ENCODE data around the gene CCDC127. TPM values are rescaled to one million over a fixed set of nuclear protein-coding genes. Genes with fewer than 3 reads are reported as not detected.

Gene CCDC127
- total RNA-seq, 2 donors from 2014 or later: 8.4 to 9.7 TPM

- Histone ChIP-seq H3K27me3 (ENCODE audit: control insufficient read depth, insufficient read depth, low read length, poor library complexity, severe bottlenecking) (no peaks in the 10 kb centered on the region), H3K4me3 (ENCODE audit: low read length) (no peak overlapping the region), H3K27ac (ENCODE audit: low read depth, low read length) (no peak overlapping the region), H3K4me1 (ENCODE audit: control insufficient read depth, insufficient read depth, low read length) (no peaks in the 10 kb centered on the region), H3K9ac (ENCODE audit: extremely low read depth, low read length, poor library complexity, severe bottlenecking) (no peak overlapping the region), H3K9me3 (ENCODE audit: control insufficient read depth, low read length) (peaks cover 15% of the 10 kb centered on the region), H3K36me3 (ENCODE audit: control insufficient read depth, insufficient read depth, low read length) (peaks cover 6% of the 10 kb centered on the region)
- 92 to 100% methylated on average over 3 to 6 of the region's 6 CpGs for WGBS, 2 experiments (ENCODE audit: insufficient coverage in 1 of 2, insufficient read length in 1 of 2)
- Mint-ChIP-seq H3K27me3 (ENCODE audit: insufficient read depth) (no peaks in the 10 kb centered on the region), H3K27ac (no peak overlapping the region), H3K4me1 (no peaks in the 10 kb centered on the region), H3K36me3 (ENCODE audit: low read depth) (peaks cover 46% of the 10 kb centered on the region), H3K4me3 (no peak overlapping the region), H3K9me3 (peaks cover 30% of the 10 kb centered on the region)
- TF ChIP-seq, protein P1, sequence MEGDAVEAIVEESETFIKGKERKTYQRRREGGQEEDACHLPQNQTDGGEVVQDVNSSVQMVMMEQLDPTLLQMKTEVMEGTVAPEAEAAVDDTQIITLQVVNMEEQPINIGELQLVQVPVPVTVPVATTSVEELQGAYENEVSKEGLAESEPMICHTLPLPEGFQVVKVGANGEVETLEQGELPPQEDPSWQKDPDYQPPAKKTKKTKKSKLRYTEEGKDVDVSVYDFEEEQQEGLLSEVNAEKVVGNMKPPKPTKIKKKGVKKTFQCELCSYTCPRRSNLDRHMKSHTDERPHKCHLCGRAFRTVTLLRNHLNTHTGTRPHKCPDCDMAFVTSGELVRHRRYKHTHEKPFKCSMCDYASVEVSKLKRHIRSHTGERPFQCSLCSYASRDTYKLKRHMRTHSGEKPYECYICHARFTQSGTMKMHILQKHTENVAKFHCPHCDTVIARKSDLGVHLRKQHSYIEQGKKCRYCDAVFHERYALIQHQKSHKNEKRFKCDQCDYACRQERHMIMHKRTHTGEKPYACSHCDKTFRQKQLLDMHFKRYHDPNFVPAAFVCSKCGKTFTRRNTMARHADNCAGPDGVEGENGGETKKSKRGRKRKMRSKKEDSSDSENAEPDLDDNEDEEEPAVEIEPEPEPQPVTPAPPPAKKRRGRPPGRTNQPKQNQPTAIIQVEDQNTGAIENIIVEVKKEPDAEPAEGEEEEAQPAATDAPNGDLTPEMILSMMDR (conservative IDR thresholded peaks at IDR 0.05): no peak
- no peak for DNase-seq
Observed at GRCh38 chr5:149745-150485, 68.0 kb downstream of the CCDC127 start.

- Mint-ChIP-seq H3K4me1 (no peaks in the 10 kb centered on the region), H3K36me3 (ENCODE audit: low read depth) (peaks cover 54% of the 10 kb centered on the region), H3K9me3 (peaks cover 30% of the 10 kb centered on the region), H3K4me3 (no peak overlapping the region), H3K27ac (no peak overlapping the region), H3K27me3 (ENCODE audit: insufficient read depth) (no peaks in the 10 kb centered on the region)
- Histone ChIP-seq H3K9me3 (ENCODE audit: control insufficient read depth, low read length) (peaks cover 15% of the 10 kb centered on the region), H3K27ac (ENCODE audit: low read depth, low read length) (no peak overlapping the region), H3K9ac (ENCODE audit: extremely low read depth, low read length, poor library complexity, severe bottlenecking) (no peak overlapping the region), H3K4me1 (ENCODE audit: control insufficient read depth, insufficient read depth, low read length) (no peaks in the 10 kb centered on the region), H3K27me3 (ENCODE audit: control insufficient read depth, insufficient read depth, low read length, poor library complexity, severe bottlenecking) (no peaks in the 10 kb centered on the region), H3K4me3 (ENCODE audit: low read length) (no peak overlapping the region), H3K36me3 (ENCODE audit: control insufficient read depth, insufficient read depth, low read length) (peaks cover 6% of the 10 kb centered on the region)
- 90 to 100% methylated on average over 1 of the region's 1 CpG for WGBS, 2 experiments (ENCODE audit: insufficient coverage in 1 of 2, insufficient read length in 1 of 2)
- TF ChIP-seq, protein P1 (conservative IDR thresholded peaks at IDR 0.05): no peak
- DNase-seq: no peak
Observed at GRCh38 chr5:147751-148150, 70.2 kb downstream of the CCDC127 start.

Other genes with a start within 250 kb of the CCDC127 start
- gene PLEKHG4B, start 126.0 kb downstream of the CCDC127 start, total RNA-seq: 10 to 100 TPM; 16.3 to 22.8 TPM
- gene LRRC14B, start 26.7 kb downstream of the CCDC127 start, total RNA-seq: not detected
- 10 to 100 TPM; 61.6 to 73.1 TPM for gene SDHA, start 167 bp upstream of the CCDC127 start, total RNA-seq
- gene PDCD6, start 53.5 kb upstream of the CCDC127 start, total RNA-seq: 10 to 100 TPM; 69.2 to 80.9 TPM
- gene AHRR, start 103.6 kb upstream of the CCDC127 start, total RNA-seq: 1 to 10 TPM; 1.4 to 2.0 TPM
- gene EXOC3, start 225.0 kb upstream of the CCDC127 start, total RNA-seq: 10 to 100 TPM; 38.6 to 53.7 TPM